Neural cell (in vitro differentiated cells): ENCODE data around the gene SPNS1. TPM values are rescaled to one million over a fixed set of nuclear protein-coding genes. Genes with fewer than 3 reads are reported as not detected.

Experiments used
- H2AFZ ChIP-seq: fragments of 200-600, 300-800 bp; sonication (generic), shearing (Covaris generic); 2 replicates; pipeline ENCODE4 v1.6.0; 2014; ENCODE audit warnings: low read depth, mild to moderate bottlenecking, antibody characterized with exemption, low read length, moderate library complexity
- H3F3A ChIP-seq: fragments of 200-600 bp; shearing (Covaris generic); 2 replicates; pipeline ENCODE4 v1.6.1; 2016; ENCODE audit warnings: mild to moderate bottlenecking, moderate library complexity, mixed read lengths, antibody characterized with exemption, low read length; ENCODE audit not compliant: insufficient read depth, poor library complexity, severe bottlenecking
- H3K27ac ChIP-seq: fragments of 200-600, 300-800 bp; sonication (generic), shearing (Covaris generic); 2 replicates; pipeline ENCODE4 v1.5.1; 2014; ENCODE audit warnings: mild to moderate bottlenecking, low read length, moderate library complexity
- H3K27me3 ChIP-seq: fragments of 300-800, 200-600 bp; sonication (generic), shearing (Covaris generic); 2 replicates; pipeline ENCODE4 v1.6.0; 2014; ENCODE audit warnings: mild to moderate bottlenecking, low read depth, low read length, moderate library complexity; ENCODE audit not compliant: insufficient read depth
- H3K36me3 ChIP-seq: fragments of 300-800, 200-600 bp; sonication (generic), shearing (Covaris generic); 2 replicates; pipeline ENCODE4 v1.5.1; 2014; ENCODE audit warnings: mild to moderate bottlenecking, antibody characterized with exemption, low read length, moderate library complexity; ENCODE audit not compliant: insufficient read depth
- H3K4me2 ChIP-seq: fragments of 300-800, 200-600 bp; sonication (generic), shearing (Covaris generic); 2 replicates; pipeline ENCODE4 v1.6.0; 2014; ENCODE audit warnings: mild to moderate bottlenecking, low read length
- H3K4me3 ChIP-seq: fragments of 300-800, 200-600 bp; sonication (generic), shearing (Covaris generic); 2 replicates; pipeline ENCODE4 v1.5.1; 2014; ENCODE audit warnings: mild to moderate bottlenecking, low read length, moderate library complexity
- H3K79me2 ChIP-seq: fragments of 200-600 bp; shearing (Covaris generic); replicated peaks from 2 replicates; pipeline ENCODE4 v1.6.0; 2014; ENCODE audit warnings: mild to moderate bottlenecking, low read length, moderate library complexity; ENCODE audit not compliant: insufficient read depth
- H3K9ac ChIP-seq: fragments of 300-800, 200-600 bp; sonication (generic), shearing (Covaris generic); 2 replicates; pipeline ENCODE4 v1.6.1; 2016; ENCODE audit warnings: mild to moderate bottlenecking, low read length, mixed read lengths
- H3K9me2 ChIP-seq: fragments of 200-600 bp; shearing (Covaris generic); 2 replicates; pipeline ENCODE4 v1.6.1; 2016; ENCODE audit warnings: mild to moderate bottlenecking, low read length, mixed read lengths; ENCODE audit not compliant: insufficient read depth
- H3K9me3 ChIP-seq: fragments of 200-600, 300-800 bp; sonication (generic), shearing (Covaris generic); 2 replicates; pipeline ENCODE4 v1.6.1; 2016; ENCODE audit warnings: mild to moderate bottlenecking, mixed run types, low read length, moderate library complexity, mixed read lengths
- H4K20me1 ChIP-seq: fragments of 200-600 bp; shearing (Covaris generic); 2 replicates; pipeline ENCODE4 v1.6.1; 2016; ENCODE audit warnings: mild to moderate bottlenecking, mixed run types; ENCODE audit not compliant: insufficient read depth
- EP300 ChIP-seq: fragments of 450-650 bp; conservative IDR thresholded peaks from 2 replicates; pipeline ENCODE4 v1.6.1; 2014; ENCODE audit warnings: antibody characterized with exemption, mild to moderate bottlenecking, moderate library complexity; ENCODE audit not compliant: poor library complexity, severe bottlenecking
- EZH2 ChIP-seq: fragments of 200-600, 300-800 bp; shearing (Covaris generic), sonication (generic); IDR thresholded peaks from 2 replicates; pipeline ENCODE4 v1.6.1; 2014; ENCODE audit warnings: antibody characterized with exemption, low read length, borderline replicate concordance, mild to moderate bottlenecking; ENCODE audit not compliant: insufficient read depth, poor library complexity, severe bottlenecking
- MXI1 ChIP-seq: fragments of 450-650 bp; conservative IDR thresholded peaks from 2 replicates; pipeline ENCODE4 v1.6.1; 2014; ENCODE audit warnings: antibody characterized with exemption, mild to moderate bottlenecking; ENCODE audit not compliant: poor library complexity, severe bottlenecking
- POLR2AphosphoS5 ChIP-seq: IDR thresholded peaks from 2 replicates; pipeline ENCODE4 v1.6.1; 2012
- RAD21 ChIP-seq: fragments of 450-650 bp; conservative IDR thresholded peaks from 2 replicates; pipeline ENCODE4 v1.6.1; 2014; ENCODE audit warnings: antibody characterized with exemption, mild to moderate bottlenecking, moderate library complexity
- SMC3 ChIP-seq: fragments of 450-650 bp; conservative IDR thresholded peaks from 2 replicates; pipeline ENCODE4 v1.6.1; 2014; ENCODE audit warnings: antibody characterized with exemption, mild to moderate bottlenecking, moderate library complexity; ENCODE audit not compliant: poor library complexity
- TAF1 ChIP-seq: IDR thresholded peaks from 2 replicates; pipeline ENCODE4 v1.6.1; 2012; ENCODE audit warnings: low read depth
- polyA plus RNA-seq: library from polyadenylated mRNA; depleted of rRNA; stranded (reverse); fragments of >200 nt; gene quantifications from 2 replicates; pipeline ENCODE4 v1.2.3, GENCODE V29; 2014
- TF ChIP-seq, protein P1 (sequence below): fragments of 450-650 bp; IDR thresholded peaks from 2 replicates; pipeline ENCODE4 v1.5.1; 2014; ENCODE audit warnings: antibody characterized with exemption, mild to moderate bottlenecking, moderate library complexity; ENCODE audit not compliant: poor library complexity, severe bottlenecking
- TF ChIP-seq, protein P2 (sequence below): IDR thresholded peaks from 2 replicates; pipeline ENCODE4 v1.6.1; 2012; ENCODE audit warnings: borderline replicate concordance

The SPNS1 gene
- polyA plus RNA-seq, 1 donor from 2014 or later: 41.6 TPM

DNA sequence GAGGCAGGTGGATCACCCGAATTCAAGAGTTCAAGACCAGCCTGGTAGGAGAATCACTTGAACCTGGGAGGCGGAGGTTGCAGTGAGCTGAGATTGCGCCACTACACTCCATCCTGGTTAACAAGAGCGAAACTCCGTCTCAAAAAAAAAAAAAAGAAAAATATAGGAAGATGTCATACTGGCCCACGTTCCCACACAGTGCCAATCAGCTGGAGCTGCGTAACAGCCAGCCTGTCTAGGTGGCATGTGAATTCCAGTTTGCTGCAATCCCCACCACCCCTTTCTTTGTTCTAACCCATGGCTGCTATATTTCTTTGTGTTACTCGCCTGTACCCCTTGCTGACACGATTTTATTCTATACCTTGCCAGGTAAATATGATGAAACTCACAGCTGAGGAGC is 16.4 kb upstream of the SPNS1 start:
- no peaks in the 10 kb centered on the region for H3K9me3 ChIP-seq
- H3K9ac ChIP-seq: no peak overlapping the region
- no peaks in the 10 kb centered on the region for H3K36me3 ChIP-seq
- H2AFZ ChIP-seq: no peak overlapping the region
- H4K20me1 ChIP-seq: no peaks in the 10 kb centered on the region
- no peaks in the 10 kb centered on the region for H3K9me2 ChIP-seq
- no peak overlapping the region for H3K4me3 ChIP-seq
- no peak overlapping the region for H3K4me2 ChIP-seq
- TF ChIP-seq, protein P1, sequence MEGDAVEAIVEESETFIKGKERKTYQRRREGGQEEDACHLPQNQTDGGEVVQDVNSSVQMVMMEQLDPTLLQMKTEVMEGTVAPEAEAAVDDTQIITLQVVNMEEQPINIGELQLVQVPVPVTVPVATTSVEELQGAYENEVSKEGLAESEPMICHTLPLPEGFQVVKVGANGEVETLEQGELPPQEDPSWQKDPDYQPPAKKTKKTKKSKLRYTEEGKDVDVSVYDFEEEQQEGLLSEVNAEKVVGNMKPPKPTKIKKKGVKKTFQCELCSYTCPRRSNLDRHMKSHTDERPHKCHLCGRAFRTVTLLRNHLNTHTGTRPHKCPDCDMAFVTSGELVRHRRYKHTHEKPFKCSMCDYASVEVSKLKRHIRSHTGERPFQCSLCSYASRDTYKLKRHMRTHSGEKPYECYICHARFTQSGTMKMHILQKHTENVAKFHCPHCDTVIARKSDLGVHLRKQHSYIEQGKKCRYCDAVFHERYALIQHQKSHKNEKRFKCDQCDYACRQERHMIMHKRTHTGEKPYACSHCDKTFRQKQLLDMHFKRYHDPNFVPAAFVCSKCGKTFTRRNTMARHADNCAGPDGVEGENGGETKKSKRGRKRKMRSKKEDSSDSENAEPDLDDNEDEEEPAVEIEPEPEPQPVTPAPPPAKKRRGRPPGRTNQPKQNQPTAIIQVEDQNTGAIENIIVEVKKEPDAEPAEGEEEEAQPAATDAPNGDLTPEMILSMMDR: no peak
- TF ChIP-seq TAF1 (no peak), EP300 (no peak), EZH2 (no peak), SMC3 (no peak), RAD21 (no peak), MXI1 (no peak), POLR2AphosphoS5 (no peak)
- TF ChIP-seq, protein P2, sequence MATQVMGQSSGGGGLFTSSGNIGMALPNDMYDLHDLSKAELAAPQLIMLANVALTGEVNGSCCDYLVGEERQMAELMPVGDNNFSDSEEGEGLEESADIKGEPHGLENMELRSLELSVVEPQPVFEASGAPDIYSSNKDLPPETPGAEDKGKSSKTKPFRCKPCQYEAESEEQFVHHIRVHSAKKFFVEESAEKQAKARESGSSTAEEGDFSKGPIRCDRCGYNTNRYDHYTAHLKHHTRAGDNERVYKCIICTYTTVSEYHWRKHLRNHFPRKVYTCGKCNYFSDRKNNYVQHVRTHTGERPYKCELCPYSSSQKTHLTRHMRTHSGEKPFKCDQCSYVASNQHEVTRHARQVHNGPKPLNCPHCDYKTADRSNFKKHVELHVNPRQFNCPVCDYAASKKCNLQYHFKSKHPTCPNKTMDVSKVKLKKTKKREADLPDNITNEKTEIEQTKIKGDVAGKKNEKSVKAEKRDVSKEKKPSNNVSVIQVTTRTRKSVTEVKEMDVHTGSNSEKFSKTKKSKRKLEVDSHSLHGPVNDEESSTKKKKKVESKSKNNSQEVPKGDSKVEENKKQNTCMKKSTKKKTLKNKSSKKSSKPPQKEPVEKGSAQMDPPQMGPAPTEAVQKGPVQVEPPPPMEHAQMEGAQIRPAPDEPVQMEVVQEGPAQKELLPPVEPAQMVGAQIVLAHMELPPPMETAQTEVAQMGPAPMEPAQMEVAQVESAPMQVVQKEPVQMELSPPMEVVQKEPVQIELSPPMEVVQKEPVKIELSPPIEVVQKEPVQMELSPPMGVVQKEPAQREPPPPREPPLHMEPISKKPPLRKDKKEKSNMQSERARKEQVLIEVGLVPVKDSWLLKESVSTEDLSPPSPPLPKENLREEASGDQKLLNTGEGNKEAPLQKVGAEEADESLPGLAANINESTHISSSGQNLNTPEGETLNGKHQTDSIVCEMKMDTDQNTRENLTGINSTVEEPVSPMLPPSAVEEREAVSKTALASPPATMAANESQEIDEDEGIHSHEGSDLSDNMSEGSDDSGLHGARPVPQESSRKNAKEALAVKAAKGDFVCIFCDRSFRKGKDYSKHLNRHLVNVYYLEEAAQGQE: no peak
- no peaks in the 10 kb centered on the region for H3K27me3 ChIP-seq
- no peak overlapping the region for H3K27ac ChIP-seq
- H3F3A ChIP-seq: no peaks in the 10 kb centered on the region
- H3K79me2 ChIP-seq: no peaks in the 10 kb centered on the region

DNA sequence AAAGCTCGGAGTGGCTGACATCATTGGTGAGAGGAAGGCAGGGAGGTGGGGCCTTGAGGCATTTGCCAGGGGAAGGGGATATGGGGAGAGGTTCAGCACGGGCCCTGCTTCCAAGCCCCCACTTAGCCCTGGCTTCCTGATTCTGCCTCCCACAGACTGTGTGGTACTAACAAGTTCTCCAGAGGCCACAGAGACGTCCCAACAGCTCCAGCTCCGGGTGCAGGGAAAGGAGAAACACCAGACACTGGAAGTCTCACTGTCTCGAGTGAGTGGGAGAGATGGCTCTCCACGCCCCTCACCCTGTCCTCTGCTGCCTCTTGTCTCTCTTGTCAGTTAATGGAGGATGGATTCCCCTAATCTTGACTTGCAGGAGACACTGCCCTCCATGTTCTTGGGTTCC is 15.7 kb upstream of the SPNS1 start:
- no peaks in the 10 kb centered on the region for H3K9me2 ChIP-seq
- no peaks in the 10 kb centered on the region for H4K20me1 ChIP-seq
- no peak overlapping the region for H3K27ac ChIP-seq
- no peaks in the 10 kb centered on the region for H3F3A ChIP-seq
- no peaks in the 10 kb centered on the region for H3K79me2 ChIP-seq
- H3K4me3 ChIP-seq: no peak overlapping the region
- TF ChIP-seq POLR2AphosphoS5 (no peak), SMC3 (no peak), RAD21 (no peak), TAF1 (no peak), MXI1 (no peak), EP300 (no peak)
- TF ChIP-seq, protein P1: no peak
- no peak overlapping the region for H3K4me2 ChIP-seq
- no peaks in the 10 kb centered on the region for H3K27me3 ChIP-seq
- no peak overlapping the region for H3K9ac ChIP-seq
- no peaks in the 10 kb centered on the region for H3K36me3 ChIP-seq
- no peak overlapping the region for H2AFZ ChIP-seq
- H3K9me3 ChIP-seq: no peaks in the 10 kb centered on the region
